Sciatic nerve (tissue), 1 donor: Measurements from ENCODE around the gene HOXA3. TPM values are rescaled to one million over a fixed set of nuclear protein-coding genes. Genes with fewer than 3 reads are reported as not detected.
A peak's percentile ranks its signal among the peaks of the same experiment; 100 is the strongest.

Source experiments
- microRNA-seq: library from miRNA; unstranded; fragments of <30 nt; microRNA quantifications from one replicate; pipeline ENCODE4 v1.2.0, GENCODE V29; 2020
- total RNA-seq: library from RNA; stranded (reverse); fragmentation: NEBNext Ultra II Directional; extraction: Animal tissue kit (Norgen Biotek cat#: 25700); gene quantifications from one replicate; pipeline ENCODE4 v1.2.1, GENCODE V29; 2021
- donor health status: DM: no; HTN: no; CAD: no.

Gene HOXA3
- total RNA-seq, 1 donor from 2014 or later: 20.9 TPM

Small RNA genes within 50 kb of the gene (microRNA-seq; reads per million reads assigned to microRNA genes)
- gene MIR196B: 3,026 reads per million, percentile 90 among the genes with 10 or more reads in this experiment

Other genes with a start within 250 kb of the HOXA3 start
- gene HOXA1, start 56.6 kb downstream of the HOXA3 start, total RNA-seq: 0.98 TPM
- 3.9 TPM for gene HOXA2, start 49.9 kb downstream of the HOXA3 start, total RNA-seq
- gene HOXA4, start 21.8 kb downstream of the HOXA3 start, total RNA-seq: 10.0 TPM
- 20.1 TPM for gene HOXA5, start 8.9 kb downstream of the HOXA3 start, total RNA-seq
- gene HOXA6, start 4.8 kb downstream of the HOXA3 start, total RNA-seq: 15.8 TPM
- 6.2 TPM for gene HOXA7, start 4.1 kb upstream of the HOXA3 start, total RNA-seq
- 7.1 TPM for gene HOXA9, start 13.0 kb upstream of the HOXA3 start, total RNA-seq
- gene HOXA10, start 21.7 kb upstream of the HOXA3 start, total RNA-seq: 11.2 TPM
- 1.3 TPM for gene HOXA11, start 32.6 kb upstream of the HOXA3 start, total RNA-seq
- 0.18 TPM for gene HOXA13, start 47.5 kb upstream of the HOXA3 start, total RNA-seq
- not detected for gene EVX1, start 90.2 kb upstream of the HOXA3 start, total RNA-seq